OCI-LY7 (cell line): ENCODE results near the gene ADNP2. TPM values are rescaled to one million over a fixed set of nuclear protein-coding genes. Genes with fewer than 3 reads are reported as not detected.

Source experiments
- BruUV-seq: library from RNA; stranded (reverse); fragments of 400-500 nt; replicated peaks from 2 replicates; lab custom pipeline; 2021; lab: Mats Ljungman, UMichigan
- CTCF ChIA-PET: fragments of 300-600 bp; sonication (Branson Sonifier 250); formaldehyde crosslinking; loops from one replicate; lab custom pipeline; 2022; ENCODE audit warnings: antibody characterized with exemption; ENCODE audit not compliant: unreplicated experiment; lab: Charles Lee
- POLR2A ChIA-PET: fragments of 300-600 bp; sonication (Branson Sonifier 250); formaldehyde crosslinking; loops from one replicate; lab custom pipeline; 2022; ENCODE audit warnings: antibody characterized with exemption; lab: Charles Lee
- DNase-seq: peaks from one replicate; pipeline ENCODE4 v3.0.0-alpha.2; 2015; ENCODE audit warnings: low spot score
- H2AFZ ChIP-seq: fragments of 200-600 bp; sonication (generic), shearing (Covaris generic); 2 replicates; pipeline ENCODE4 v1.6.1; 2014; ENCODE audit warnings: mild to moderate bottlenecking, antibody characterized with exemption, low read length, moderate library complexity
- H3K27ac ChIP-seq: fragments of 200-600 bp; sonication (generic); 2 replicates; pipeline ENCODE4 v1.5.1; 2014; ENCODE audit warnings: mixed run types, low read depth, mild to moderate bottlenecking, moderate library complexity, low read length, inconsistent platforms; ENCODE audit not compliant: poor library complexity, severe bottlenecking
- H3K36me3 ChIP-seq: fragments of 200-600 bp; sonication (generic); 2 replicates; pipeline ENCODE4 v1.6.1; 2014; ENCODE audit warnings: mild to moderate bottlenecking, antibody characterized with exemption, low read length, moderate library complexity, mixed read lengths; ENCODE audit not compliant: insufficient read depth
- H3K4me1 ChIP-seq: fragments of 200-600 bp; sonication (generic); 2 replicates; pipeline ENCODE4 v1.5.1; 2014; ENCODE audit warnings: mild to moderate bottlenecking, low read length; ENCODE audit not compliant: insufficient read depth, poor library complexity, severe bottlenecking
- H3K4me2 ChIP-seq: fragments of 200-600 bp; sonication (generic); 2 replicates; pipeline ENCODE4 v1.6.1; 2014; ENCODE audit warnings: mild to moderate bottlenecking, low read length
- H3K4me3 ChIP-seq: fragments of 200-600 bp; sonication (generic); 2 replicates; pipeline ENCODE4 v1.5.1; 2014; ENCODE audit warnings: mild to moderate bottlenecking, low read depth, low read length; ENCODE audit not compliant: poor library complexity, severe bottlenecking
- H3K79me2 ChIP-seq: fragments of 200-600 bp; sonication (generic); 2 replicates; pipeline ENCODE4 v1.6.1; 2016; ENCODE audit warnings: low read depth, mild to moderate bottlenecking, low read length, moderate library complexity, mixed read lengths; ENCODE audit not compliant: insufficient read depth
- H3K9me2 ChIP-seq: fragments of 200-600 bp; sonication (generic); 2 replicates; pipeline ENCODE4 v1.6.1; 2016; ENCODE audit warnings: mild to moderate bottlenecking, low read length, mixed read lengths; ENCODE audit not compliant: insufficient read depth
- H3K9me3 ChIP-seq: fragments of 200-600 bp; sonication (generic); 2 replicates; pipeline ENCODE4 v1.6.1; 2014; ENCODE audit warnings: mild to moderate bottlenecking, mixed run types, low read length, mixed read lengths
- H4K20me1 ChIP-seq: fragments of 200-600 bp; sonication (generic); 2 replicates; pipeline ENCODE4 v1.6.1; 2014; ENCODE audit warnings: mild to moderate bottlenecking, antibody characterized with exemption, low read length, moderate library complexity, mixed read lengths; ENCODE audit not compliant: insufficient read depth
- EZH2phosphoT487 ChIP-seq: fragments of 200-600 bp; sonication (generic); IDR thresholded peaks from 2 replicates; pipeline ENCODE4 v1.6.1; 2018; ENCODE audit warnings: low read depth, borderline replicate concordance, mild to moderate bottlenecking, mixed run types, antibody characterized with exemption, low read length, moderate library complexity, mixed read lengths
- intact Hi-C: fragments of 100-400 bp; cut with micrococcal nuclease; formaldehyde crosslinking; loops from one replicate; pipeline ENCODE4 v1.10.0; 2022; ENCODE audit not compliant: unreplicated experiment
- total RNA-seq, 2 experiments: library from RNA; depleted of rRNA in 1 of 2; stranded (reverse); fragments of >200 nt in 1 of 2; shearing (Covaris generic) in 1 of 2; gene quantifications; 2 replicates each; pipeline ENCODE4 v1.2.3, GENCODE V29; 2014 to 2022
- TF ChIP-seq, protein P1 (sequence below): fragments of 200-600 bp; sonication (generic); conservative IDR thresholded peaks from 2 replicates; pipeline ENCODE4 v1.5.1; 2014; ENCODE audit warnings: mild to moderate bottlenecking, antibody characterized with exemption, low read length, moderate library complexity, mixed read lengths

Gene ADNP2
- total RNA-seq, 2 experiments from 2014 or later, result 14.0 to 14.9 TPM

DNA sequence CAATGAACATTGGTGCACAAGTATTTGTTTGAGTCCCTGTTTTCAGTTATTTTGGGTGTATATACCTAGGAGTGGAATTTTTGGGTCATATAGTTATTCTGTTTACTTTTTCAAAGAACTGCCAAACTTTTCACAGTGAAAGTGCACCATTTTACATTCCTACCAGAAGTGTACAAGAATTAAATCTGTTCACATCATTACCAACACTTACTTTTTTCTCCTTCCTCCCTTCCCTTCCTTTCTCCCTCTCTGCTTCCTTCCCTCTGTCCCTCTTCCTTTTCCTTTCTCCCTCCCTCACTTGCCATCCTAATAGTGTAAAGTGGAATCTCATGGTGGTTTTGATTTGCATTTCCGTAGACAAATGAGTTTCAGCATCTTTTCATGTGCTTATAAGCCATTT is 11.9 kb downstream of the ADNP2 start:
- Histone ChIP-seq H3K9me3 (no peaks in the 10 kb centered on the region), H2AFZ (no peak overlapping the region), H3K4me3 (no peak overlapping the region), H3K9me2 (no peaks in the 10 kb centered on the region), H3K27ac (no peak overlapping the region), H3K36me3 (peaks cover 78% of the 10 kb centered on the region), H3K4me2 (no peak overlapping the region), H4K20me1 (no peaks in the 10 kb centered on the region), H3K4me1 (no peaks in the 10 kb centered on the region), H3K79me2 (peaks cover 40% of the 10 kb centered on the region)
- no peak for TF ChIP-seq EZH2phosphoT487
- TF ChIP-seq, protein P1, sequence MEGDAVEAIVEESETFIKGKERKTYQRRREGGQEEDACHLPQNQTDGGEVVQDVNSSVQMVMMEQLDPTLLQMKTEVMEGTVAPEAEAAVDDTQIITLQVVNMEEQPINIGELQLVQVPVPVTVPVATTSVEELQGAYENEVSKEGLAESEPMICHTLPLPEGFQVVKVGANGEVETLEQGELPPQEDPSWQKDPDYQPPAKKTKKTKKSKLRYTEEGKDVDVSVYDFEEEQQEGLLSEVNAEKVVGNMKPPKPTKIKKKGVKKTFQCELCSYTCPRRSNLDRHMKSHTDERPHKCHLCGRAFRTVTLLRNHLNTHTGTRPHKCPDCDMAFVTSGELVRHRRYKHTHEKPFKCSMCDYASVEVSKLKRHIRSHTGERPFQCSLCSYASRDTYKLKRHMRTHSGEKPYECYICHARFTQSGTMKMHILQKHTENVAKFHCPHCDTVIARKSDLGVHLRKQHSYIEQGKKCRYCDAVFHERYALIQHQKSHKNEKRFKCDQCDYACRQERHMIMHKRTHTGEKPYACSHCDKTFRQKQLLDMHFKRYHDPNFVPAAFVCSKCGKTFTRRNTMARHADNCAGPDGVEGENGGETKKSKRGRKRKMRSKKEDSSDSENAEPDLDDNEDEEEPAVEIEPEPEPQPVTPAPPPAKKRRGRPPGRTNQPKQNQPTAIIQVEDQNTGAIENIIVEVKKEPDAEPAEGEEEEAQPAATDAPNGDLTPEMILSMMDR, result no peak
- DNase-seq, result no peak
- ChIA-PET POLR2A (no interaction called here), CTCF (no interaction called here)
- no TSS peak for BruUV-seq
- intact Hi-C loops, result no loop called here

DNA sequence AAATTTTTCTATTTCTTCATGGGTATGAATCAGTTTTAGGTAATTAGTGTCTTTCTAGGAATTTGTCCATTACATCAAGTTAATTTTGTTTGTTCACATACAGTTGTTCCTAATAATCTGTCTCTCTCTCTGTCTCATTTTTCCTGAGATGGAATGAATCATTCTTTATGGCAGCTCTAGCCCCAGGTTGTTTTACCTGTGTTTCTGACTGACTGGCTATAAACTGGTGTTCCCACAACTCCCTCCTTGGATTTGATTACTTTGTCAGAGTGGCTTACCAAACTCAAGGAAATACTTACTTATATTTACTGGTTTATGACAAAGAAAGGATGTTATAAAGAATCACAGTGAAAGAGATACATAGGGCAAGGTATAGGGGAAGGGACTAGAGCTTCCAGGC is 15.1 kb downstream of the ADNP2 start:
- DNase-seq, result no peak
- H3K27ac ChIP-seq, result no peak overlapping the region
- ChIA-PET CTCF (no interaction called here), POLR2A (no interaction called here)
- H3K36me3 ChIP-seq, result peaks cover 73% of the 10 kb centered on the region
- H4K20me1 ChIP-seq, result no peaks in the 10 kb centered on the region
- intact Hi-C loops, result no loop called here
- H3K79me2 ChIP-seq, result peaks cover 50% of the 10 kb centered on the region; the same call in 1 of the 2 replicates
- no peak overlapping the region for H3K4me3 ChIP-seq
- no peaks in the 10 kb centered on the region for H3K9me2 ChIP-seq
- no TSS peak for BruUV-seq
- H2AFZ ChIP-seq, result no peak overlapping the region
- no peaks in the 10 kb centered on the region for H3K4me1 ChIP-seq
- TF ChIP-seq EZH2phosphoT487, result no peak
- TF ChIP-seq, protein P1, result no peak
- H3K4me2 ChIP-seq, result no peak overlapping the region
- no peaks in the 10 kb centered on the region for H3K9me3 ChIP-seq

DNA sequence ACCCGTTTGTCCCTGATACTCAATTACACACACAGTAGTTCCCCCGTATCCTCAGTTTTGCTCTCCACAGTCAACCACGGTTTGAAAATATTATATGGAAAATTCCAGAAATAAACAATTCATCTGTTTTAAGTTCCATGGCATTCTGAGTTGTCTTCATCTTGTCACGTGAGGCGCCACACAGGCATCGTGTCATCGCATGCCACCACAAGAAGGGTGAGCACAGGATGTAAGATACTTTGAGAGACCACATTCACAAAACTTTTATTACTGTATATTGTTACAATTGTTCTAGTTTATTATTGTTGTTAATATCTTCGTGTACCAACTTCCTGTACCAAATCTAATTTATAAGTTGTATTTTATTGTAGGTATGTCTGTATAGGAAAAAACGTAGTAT is 17.7 kb downstream of the ADNP2 start:
- TF ChIP-seq, protein P1, result no peak
- no peak for TF ChIP-seq EZH2phosphoT487
- H3K9me3 ChIP-seq, result no peaks in the 10 kb centered on the region
- intact Hi-C loops, result no loop called here
- no peak overlapping the region for H2AFZ ChIP-seq
- H3K4me2 ChIP-seq, result no peak overlapping the region
- H4K20me1 ChIP-seq, result no peaks in the 10 kb centered on the region
- peaks cover 56% of the 10 kb centered on the region for H3K79me2 ChIP-seq
- H3K27ac ChIP-seq, result no peak overlapping the region
- ChIA-PET POLR2A (no interaction called here), CTCF (no interaction called here)
- peaks cover 52% of the 10 kb centered on the region for H3K36me3 ChIP-seq
- H3K4me1 ChIP-seq, result no peaks in the 10 kb centered on the region
- no peak overlapping the region for H3K4me3 ChIP-seq
- BruUV-seq, result no TSS peak
- no peak for DNase-seq
- no peaks in the 10 kb centered on the region for H3K9me2 ChIP-seq
